ENCODE results near the gene TEX14. TPM values are rescaled to one million over a fixed set of nuclear protein-coding genes. Genes with fewer than 3 reads are reported as not detected.

TEX14 gene
- total RNA-seq, 3 donors from 2014 or later = 0.16 to 0.33 (median 0.29) TPM

- DNase-seq (ENCODE audit: low spot score in 2 of 2) = no peak
- H3K4me3 ChIP-seq = peak overlapping the region in 2 of 3 donors; percentile 25 to 27
- no peaks in the 10 kb centered on the region for H3K36me3 ChIP-seq
- peaks cover 0 to 18% of the 10 kb centered on the region in 2 donors for H3K4me1 ChIP-seq
- peak overlapping the region; percentile 73 to 93 for H3K27ac ChIP-seq
- no peaks in the 10 kb centered on the region for H3K9me3 ChIP-seq
- TF ChIP-seq POLR2A (IDR thresholded peaks at IDR 0.05) (no peak), POLR2AphosphoS5 (IDR thresholded peaks at IDR 0.05) (no peak), CTCF (IDR thresholded peaks at IDR 0.05) (no peak)
- H3K27me3 ChIP-seq = no peaks in the 10 kb centered on the region
- intact Hi-C loops (cut with DNase I; ENCODE audit: low total_unique reads) = loop anchor here (10.0 kb wide), 1 partner anchor 477 kb away; no protein-coding TSS in a partner anchor
Measured at GRCh38 chr17:58527949-58528348, 163.9 kb downstream of the TEX14 start.

- intact Hi-C loops (cut with DNase I; ENCODE audit: low total_unique reads) = loop anchor here (10.0 kb wide), 1 partner anchor 477 kb away; no protein-coding TSS in a partner anchor
- peaks cover 0 to 14% of the 10 kb centered on the region in 2 donors for H3K4me1 ChIP-seq
- no peaks in the 10 kb centered on the region for H3K9me3 ChIP-seq
- H3K36me3 ChIP-seq = no peaks in the 10 kb centered on the region
- no peaks in the 10 kb centered on the region for H3K27me3 ChIP-seq
- H3K4me3 ChIP-seq = peak overlapping the region in 2 of 3 donors; percentile 27 to 54
- peak overlapping the region; percentile 73 to 93 for H3K27ac ChIP-seq
- TF ChIP-seq POLR2A (IDR thresholded peaks at IDR 0.05) (no peak), CTCF (IDR thresholded peaks at IDR 0.05) (no peak), POLR2AphosphoS5 (IDR thresholded peaks at IDR 0.05) (no peak)
- DNase-seq (ENCODE audit: low spot score in 2 of 2) = no peak
Measured at GRCh38 chr17:58527306-58527705, 164.5 kb downstream of the TEX14 start.

GRCh38 chr17:58525239-58525638 lies 166.6 kb downstream of the TEX14 start:
- Histone ChIP-seq H3K27ac (peak overlapping the region; percentile 73 to 93), H3K27me3 (no peaks in the 10 kb centered on the region), H3K9me3 (no peaks in the 10 kb centered on the region), H3K4me1 (peaks cover 0 to 13% of the 10 kb centered on the region in 2 donors), H3K36me3 (no peaks in the 10 kb centered on the region), H3K4me3 (peak overlapping the region in 2 of 3 donors; percentile 27 to 54)
- DNase-seq (ENCODE audit: low spot score in 2 of 2) = peak in 1 of 2 donors; percentile 78
- TF ChIP-seq POLR2A (IDR thresholded peaks at IDR 0.05) (no peak), POLR2AphosphoS5 (IDR thresholded peaks at IDR 0.05) (peak; percentile 24 to 77 (median 53)), CTCF (IDR thresholded peaks at IDR 0.05) (no peak)
- intact Hi-C loops (cut with DNase I; ENCODE audit: low total_unique reads) = loop anchor here (10.0 kb wide), 1 partner anchor 480 kb away; no protein-coding TSS in a partner anchor

- DNase-seq (ENCODE audit: low spot score in 2 of 2) = no peak
- Histone ChIP-seq H3K4me3 (no peak overlapping the region), H3K27ac (no peak overlapping the region), H3K36me3 (no peaks in the 10 kb centered on the region), H3K4me1 (peaks cover 0 to 19% of the 10 kb centered on the region in 2 donors), H3K27me3 (no peaks in the 10 kb centered on the region), H3K9me3 (no peaks in the 10 kb centered on the region)
- TF ChIP-seq POLR2AphosphoS5 (IDR thresholded peaks at IDR 0.05) (no peak), POLR2A (IDR thresholded peaks at IDR 0.05) (no peak), CTCF (IDR thresholded peaks at IDR 0.05) (no peak)
- intact Hi-C loops (cut with DNase I; ENCODE audit: low total_unique reads) = loop anchor here (10.0 kb wide), 1 partner anchor 483 kb away; no protein-coding TSS in a partner anchor
Measured at GRCh38 chr17:58521680-58522079, 170.2 kb downstream of the TEX14 start.

- intact Hi-C loops (cut with DNase I; ENCODE audit: low total_unique reads) = loop anchor here (10.0 kb wide), 1 partner anchor 484 kb away; no protein-coding TSS in a partner anchor
- Histone ChIP-seq H3K36me3 (no peaks in the 10 kb centered on the region), H3K27me3 (no peaks in the 10 kb centered on the region), H3K27ac (peak overlapping the region; percentile 96 to 98), H3K4me3 (no peak overlapping the region), H3K4me1 (peaks cover 0 to 22% of the 10 kb centered on the region in 2 donors), H3K9me3 (no peaks in the 10 kb centered on the region)
- DNase-seq (ENCODE audit: low spot score in 2 of 2) = no peak
- TF ChIP-seq POLR2A (IDR thresholded peaks at IDR 0.05) = no peak
- no peak for TF ChIP-seq CTCF (IDR thresholded peaks at IDR 0.05)
Measured at GRCh38 chr17:58520843-58521430, 170.9 kb downstream of the TEX14 start.

All from breast epithelium (tissue), 4 donors.